Neural cell (in vitro differentiated cells): ENCODE data around the gene COG8. TPM values are rescaled to one million over a fixed set of nuclear protein-coding genes. Genes with fewer than 3 reads are reported as not detected.

Experiments
- H2AFZ ChIP-seq: fragments of 200-600, 300-800 bp; sonication (generic), shearing (Covaris generic); 2 replicates; pipeline ENCODE4 v1.6.0; 2014; ENCODE audit warnings: low read depth, mild to moderate bottlenecking, antibody characterized with exemption, low read length, moderate library complexity
- H3F3A ChIP-seq: fragments of 200-600 bp; shearing (Covaris generic); 2 replicates; pipeline ENCODE4 v1.6.1; 2016; ENCODE audit warnings: mild to moderate bottlenecking, moderate library complexity, mixed read lengths, antibody characterized with exemption, low read length; ENCODE audit not compliant: insufficient read depth, poor library complexity, severe bottlenecking
- H3K27ac ChIP-seq: fragments of 200-600, 300-800 bp; sonication (generic), shearing (Covaris generic); 2 replicates; pipeline ENCODE4 v1.5.1; 2014; ENCODE audit warnings: mild to moderate bottlenecking, low read length, moderate library complexity
- H3K27me3 ChIP-seq: fragments of 300-800, 200-600 bp; sonication (generic), shearing (Covaris generic); 2 replicates; pipeline ENCODE4 v1.6.0; 2014; ENCODE audit warnings: mild to moderate bottlenecking, low read depth, low read length, moderate library complexity; ENCODE audit not compliant: insufficient read depth
- H3K36me3 ChIP-seq: fragments of 300-800, 200-600 bp; sonication (generic), shearing (Covaris generic); 2 replicates; pipeline ENCODE4 v1.5.1; 2014; ENCODE audit warnings: mild to moderate bottlenecking, antibody characterized with exemption, low read length, moderate library complexity; ENCODE audit not compliant: insufficient read depth
- H3K4me2 ChIP-seq: fragments of 300-800, 200-600 bp; sonication (generic), shearing (Covaris generic); 2 replicates; pipeline ENCODE4 v1.6.0; 2014; ENCODE audit warnings: mild to moderate bottlenecking, low read length
- H3K4me3 ChIP-seq: fragments of 300-800, 200-600 bp; sonication (generic), shearing (Covaris generic); 2 replicates; pipeline ENCODE4 v1.5.1; 2014; ENCODE audit warnings: mild to moderate bottlenecking, low read length, moderate library complexity
- H3K79me2 ChIP-seq: fragments of 200-600 bp; shearing (Covaris generic); replicated peaks from 2 replicates; pipeline ENCODE4 v1.6.0; 2014; ENCODE audit warnings: mild to moderate bottlenecking, low read length, moderate library complexity; ENCODE audit not compliant: insufficient read depth
- H3K9ac ChIP-seq: fragments of 300-800, 200-600 bp; sonication (generic), shearing (Covaris generic); 2 replicates; pipeline ENCODE4 v1.6.1; 2016; ENCODE audit warnings: mild to moderate bottlenecking, low read length, mixed read lengths
- H3K9me2 ChIP-seq: fragments of 200-600 bp; shearing (Covaris generic); 2 replicates; pipeline ENCODE4 v1.6.1; 2016; ENCODE audit warnings: mild to moderate bottlenecking, low read length, mixed read lengths; ENCODE audit not compliant: insufficient read depth
- H3K9me3 ChIP-seq: fragments of 200-600, 300-800 bp; sonication (generic), shearing (Covaris generic); 2 replicates; pipeline ENCODE4 v1.6.1; 2016; ENCODE audit warnings: mild to moderate bottlenecking, mixed run types, low read length, moderate library complexity, mixed read lengths
- H4K20me1 ChIP-seq: fragments of 200-600 bp; shearing (Covaris generic); 2 replicates; pipeline ENCODE4 v1.6.1; 2016; ENCODE audit warnings: mild to moderate bottlenecking, mixed run types; ENCODE audit not compliant: insufficient read depth
- CTCF ChIP-seq: fragments of 450-650 bp; IDR thresholded peaks from 2 replicates; pipeline ENCODE4 v1.5.1; 2014; ENCODE audit warnings: antibody characterized with exemption, mild to moderate bottlenecking, moderate library complexity; ENCODE audit not compliant: poor library complexity, severe bottlenecking
- EP300 ChIP-seq: fragments of 450-650 bp; conservative IDR thresholded peaks from 2 replicates; pipeline ENCODE4 v1.6.1; 2014; ENCODE audit warnings: antibody characterized with exemption, mild to moderate bottlenecking, moderate library complexity; ENCODE audit not compliant: poor library complexity, severe bottlenecking
- EZH2 ChIP-seq: fragments of 200-600, 300-800 bp; shearing (Covaris generic), sonication (generic); IDR thresholded peaks from 2 replicates; pipeline ENCODE4 v1.6.1; 2014; ENCODE audit warnings: antibody characterized with exemption, low read length, borderline replicate concordance, mild to moderate bottlenecking; ENCODE audit not compliant: insufficient read depth, poor library complexity, severe bottlenecking
- MXI1 ChIP-seq: fragments of 450-650 bp; conservative IDR thresholded peaks from 2 replicates; pipeline ENCODE4 v1.6.1; 2014; ENCODE audit warnings: antibody characterized with exemption, mild to moderate bottlenecking; ENCODE audit not compliant: poor library complexity, severe bottlenecking
- POLR2AphosphoS5 ChIP-seq: IDR thresholded peaks from 2 replicates; pipeline ENCODE4 v1.6.1; 2012
- RAD21 ChIP-seq: fragments of 450-650 bp; conservative IDR thresholded peaks from 2 replicates; pipeline ENCODE4 v1.6.1; 2014; ENCODE audit warnings: antibody characterized with exemption, mild to moderate bottlenecking, moderate library complexity
- REST ChIP-seq: IDR thresholded peaks from 2 replicates; pipeline ENCODE4 v1.6.1; 2012; ENCODE audit warnings: borderline replicate concordance
- SMC3 ChIP-seq: fragments of 450-650 bp; conservative IDR thresholded peaks from 2 replicates; pipeline ENCODE4 v1.6.1; 2014; ENCODE audit warnings: antibody characterized with exemption, mild to moderate bottlenecking, moderate library complexity; ENCODE audit not compliant: poor library complexity
- TAF1 ChIP-seq: IDR thresholded peaks from 2 replicates; pipeline ENCODE4 v1.6.1; 2012; ENCODE audit warnings: low read depth
- polyA plus RNA-seq: library from polyadenylated mRNA; depleted of rRNA; stranded (reverse); fragments of >200 nt; gene quantifications from 2 replicates; pipeline ENCODE4 v1.2.3, GENCODE V29; 2014

The COG8 gene
- polyA plus RNA-seq, 1 donor from 2014 or later: 27.8 TPM

GRCh38 chr16:69315486-69316311 is 23.7 kb downstream of the COG8 start:
- Histone ChIP-seq H3K9me3 (no peaks in the 10 kb centered on the region), H3K79me2 (peaks cover 21% of the 10 kb centered on the region), H3K9ac (no peak overlapping the region), H4K20me1 (no peaks in the 10 kb centered on the region), H3K9me2 (no peaks in the 10 kb centered on the region), H3K4me3 (no peak overlapping the region), H3K36me3 (peaks cover 7% of the 10 kb centered on the region), H3K27ac (no peak overlapping the region), H3K4me2 (no peak overlapping the region), H3K27me3 (no peaks in the 10 kb centered on the region), H3F3A (no peaks in the 10 kb centered on the region), H2AFZ (no peak overlapping the region)
- TF ChIP-seq MXI1 (no peak), EP300 (no peak), RAD21 (no peak), TAF1 (no peak), POLR2AphosphoS5 (no peak)

GRCh38 chr16:69314534-69314933 is 24.8 kb downstream of the COG8 start:
- TF ChIP-seq SMC3: no peak
- TF ChIP-seq TAF1: no peak
- TF ChIP-seq EZH2: no peak
- no peak for TF ChIP-seq CTCF
- TF ChIP-seq RAD21: no peak
- TF ChIP-seq REST: no peak
- TF ChIP-seq EP300: no peak
- TF ChIP-seq MXI1: no peak
- TF ChIP-seq POLR2AphosphoS5: no peak
- no peaks in the 10 kb centered on the region for H3K27me3 ChIP-seq
- H3K79me2 ChIP-seq: peaks cover 21% of the 10 kb centered on the region
- H3K4me2 ChIP-seq: no peak overlapping the region
- H3K27ac ChIP-seq: no peak overlapping the region
- no peaks in the 10 kb centered on the region for H4K20me1 ChIP-seq
- H3K9ac ChIP-seq: no peak overlapping the region
- H3F3A ChIP-seq: no peaks in the 10 kb centered on the region
- H3K9me3 ChIP-seq: no peaks in the 10 kb centered on the region
- no peaks in the 10 kb centered on the region for H3K9me2 ChIP-seq
- H3K36me3 ChIP-seq: peaks cover 7% of the 10 kb centered on the region
- no peak overlapping the region for H3K4me3 ChIP-seq
- H2AFZ ChIP-seq: no peak overlapping the region
